Stimulated activated CD8-positive, alpha-beta memory T cell treated with anti-CD3 and anti-CD28 coated beads, Interleukin-15, amount 100 ng/mL, for 1 hour (primary cell): ENCODE results near the gene CREG2.
"Not testable (repeated sequence)": the region's sequence is repeated elsewhere in the genome, so short reads cannot be mapped to it uniquely, and the experiment has no call there.

Experiments used
- DNase-seq: peaks from one replicate; pipeline ENCODE4 v3.0.0-alpha.2; 2020; ENCODE audit warnings: low read depth

The CREG2 gene

DNA sequence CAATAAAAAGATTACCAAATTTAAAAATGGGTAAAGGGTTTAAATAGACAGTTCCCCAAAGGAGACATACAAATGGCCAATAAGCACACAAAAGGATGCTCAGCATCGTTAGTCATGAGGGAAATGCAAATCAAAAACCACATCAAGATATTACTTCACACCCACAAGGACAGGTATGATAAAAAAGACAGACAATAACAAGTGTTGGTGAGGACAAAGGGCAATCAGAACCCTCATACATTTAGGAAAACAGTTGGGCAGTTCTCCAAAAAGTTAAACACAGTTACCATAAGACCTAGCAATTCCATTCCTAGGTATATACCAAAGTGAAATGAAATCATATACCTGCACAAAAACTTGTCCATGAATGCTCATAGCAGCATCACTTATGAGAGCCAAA lies 14.5 kb downstream of the CREG2 start:
- no peak for DNase-seq

GRCh38 chr2:101371636-101372035 lies 15.7 kb downstream of the CREG2 start:
- DNase-seq, result no peak

DNA sequence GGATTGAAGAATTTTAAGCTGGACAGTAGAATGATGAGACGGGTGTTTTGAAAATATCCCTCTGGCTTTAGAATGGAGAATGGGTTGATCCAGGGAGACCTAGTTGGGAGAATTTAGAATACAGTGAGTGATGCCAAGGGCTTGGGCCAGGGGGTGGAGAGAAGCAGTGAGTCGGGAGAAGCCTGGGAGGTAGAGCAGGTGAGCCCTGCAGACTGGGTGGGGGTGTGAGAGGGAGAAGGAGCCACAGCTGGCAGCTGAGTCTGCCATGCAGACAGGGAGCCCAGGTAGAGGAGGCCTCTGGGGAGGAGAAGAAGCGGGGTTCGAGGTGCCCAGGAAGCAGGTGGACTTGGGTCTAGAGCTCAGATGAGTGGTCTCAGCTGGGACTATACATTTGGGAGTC lies 18.2 kb downstream of the CREG2 start:
- DNase-seq, result no peak

DNA sequence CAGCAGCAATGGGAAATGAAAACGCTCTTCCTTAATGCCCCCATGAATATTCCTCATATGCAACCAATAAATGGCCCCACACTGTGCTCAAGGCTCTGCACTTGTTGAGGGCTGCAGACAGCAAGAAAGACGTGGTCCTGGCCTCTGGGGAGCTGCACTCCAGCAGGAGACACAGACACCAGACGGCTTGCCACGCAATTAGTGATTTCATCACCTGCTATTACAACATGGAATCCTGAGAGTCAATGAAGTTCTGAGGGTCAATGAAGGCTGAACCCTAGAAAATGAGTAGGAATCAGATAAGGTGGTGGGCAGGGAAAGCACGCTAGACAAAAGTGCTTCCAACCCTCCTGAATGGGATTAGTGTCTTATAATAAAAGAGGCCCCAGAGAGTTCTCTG lies 18.9 kb downstream of the CREG2 start:
- no peak for DNase-seq

GRCh38 chr2:101367508-101367907 lies 19.8 kb downstream of the CREG2 start:
- no peak for DNase-seq

- no peak for DNase-seq
Observed at GRCh38 chr2:101364878-101365277, 22.4 kb downstream of the CREG2 start.

- no peak for DNase-seq
Observed at GRCh38 chr2:101362777-101363176, 24.5 kb downstream of the CREG2 start.

DNA sequence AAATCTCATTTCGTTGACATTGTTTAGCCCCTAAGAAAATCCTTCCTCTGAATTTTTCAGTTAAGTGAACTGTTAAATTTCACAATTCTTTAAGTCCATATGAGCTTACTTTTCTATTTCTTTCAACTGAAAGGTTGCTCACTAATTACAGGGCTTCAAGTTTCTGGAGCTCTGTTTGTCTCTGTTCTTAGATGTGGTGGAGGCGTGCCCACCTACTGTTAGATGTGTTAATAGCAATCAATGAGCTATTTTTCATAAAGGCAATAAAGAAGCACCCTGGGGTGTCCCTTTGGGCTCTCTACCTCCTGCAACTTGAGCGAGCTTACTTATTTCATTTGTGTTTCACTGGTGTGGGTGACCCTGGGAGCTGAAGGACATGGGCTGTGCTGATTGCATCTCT lies 25.0 kb downstream of the CREG2 start:
- DNase-seq, result no peak

GRCh38 chr2:101361522-101361921 lies 25.8 kb downstream of the CREG2 start:
- DNase-seq, result no peak

GRCh38 chr2:101361121-101361520 lies 26.2 kb downstream of the CREG2 start:
- DNase-seq, result no peak

GRCh38 chr2:101360232-101360631 lies 27.1 kb downstream of the CREG2 start:
- DNase-seq, result no peak

GRCh38 chr2:101359410-101359954 lies 27.8 kb downstream of the CREG2 start:
- DNase-seq, result no peak

- DNase-seq, result no peak
Observed at GRCh38 chr2:101357376-101357775, 29.9 kb downstream of the CREG2 start.

DNA sequence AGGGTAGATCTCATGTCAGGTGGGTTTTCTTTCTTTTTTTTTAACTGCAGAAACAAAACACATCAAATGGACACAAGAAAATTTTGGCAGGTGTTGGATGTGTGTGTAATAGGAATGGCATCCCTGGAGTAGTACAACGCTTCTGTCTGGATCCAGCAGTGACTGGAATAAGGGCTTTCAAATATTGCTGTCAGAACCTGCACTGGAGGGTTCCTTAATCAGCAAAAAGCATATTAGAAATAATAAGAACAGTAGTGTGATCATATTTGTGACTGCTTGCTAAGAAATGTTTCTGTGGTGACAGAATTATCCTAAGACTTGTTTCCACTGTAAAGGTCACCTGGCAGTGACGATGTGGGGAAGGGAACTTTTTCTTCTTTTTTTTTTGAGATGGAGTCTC lies 30.8 kb downstream of the CREG2 start:
- DNase-seq, result no peak

- DNase-seq, result no peak
Observed at GRCh38 chr2:101356055-101356454, 31.2 kb downstream of the CREG2 start.

- no peak for DNase-seq
Observed at GRCh38 chr2:101355401-101356054, 31.8 kb downstream of the CREG2 start.

GRCh38 chr2:101354420-101355311 lies 32.6 kb downstream of the CREG2 start:
- no peak for DNase-seq

GRCh38 chr2:101352631-101353030 lies 34.7 kb downstream of the CREG2 start:
- DNase-seq, result not testable (repeated sequence)

GRCh38 chr2:101351207-101351606 lies 36.1 kb downstream of the CREG2 start:
- DNase-seq, result no peak

GRCh38 chr2:101349893-101350662 lies 37.2 kb downstream of the CREG2 start:
- DNase-seq, result no peak

- no peak for DNase-seq
Observed at GRCh38 chr2:101348883-101349282, 38.4 kb downstream of the CREG2 start.

GRCh38 chr2:101346909-101347308 lies 40.4 kb downstream of the CREG2 start:
- DNase-seq, result no peak
